Panc1 (cell line): Measurements from ENCODE around the gene KRT2. TPM values are rescaled to one million over a fixed set of nuclear protein-coding genes. Genes with fewer than 3 reads are reported as not detected.

Experiments used
- ATAC-seq: fragments of 200-7000 bp; cut with Tn5 transposase; 2 replicates; pipeline ENCODE4 v1.9.1; 2020; ENCODE audit warnings: mild to moderate bottlenecking, moderate library complexity
- BruUV-seq: library from RNA; stranded (reverse); fragments of 400-500 nt; replicated peaks from 2 replicates; lab custom pipeline; 2021; lab: Mats Ljungman, UMichigan
- CTCF ChIA-PET: fragments of 300-600 bp; sonication (Branson Sonifier 250); formaldehyde crosslinking; loops from one replicate; lab custom pipeline; 2022; ENCODE audit warnings: antibody characterized with exemption; lab: Charles Lee
- POLR2A ChIA-PET: fragments of 300-600 bp; sonication (Branson Sonifier 250); formaldehyde crosslinking; loops from one replicate; lab custom pipeline; 2022; ENCODE audit warnings: antibody characterized with exemption; lab: Charles Lee
- DNase-seq: peaks from one replicate; pipeline ENCODE4 v3.0.0-alpha.2; 2010; ENCODE audit warnings: low read depth, low spot score
- H3K27ac ChIP-seq: 2 replicates; pipeline ENCODE4 v1.5.1; 2011; ENCODE audit warnings: mild to moderate bottlenecking, low read length, inconsistent platforms
- H3K27me3 ChIP-seq: fragments of 200-500 bp; sonication (Bioruptor generic); 2 replicates; pipeline ENCODE4 v1.6.0; 2014; ENCODE audit warnings: low read length, inconsistent platforms; ENCODE audit not compliant: control insufficient read depth, insufficient read depth
- H3K36me3 ChIP-seq: fragments of 200-500 bp; sonication (Bioruptor generic); 2 replicates; pipeline ENCODE4 v1.5.1; 2014; ENCODE audit warnings: inconsistent platforms, mild to moderate bottlenecking, low read length, moderate library complexity; ENCODE audit not compliant: control insufficient read depth, insufficient read depth
- H3K4me1 ChIP-seq: 2 replicates; pipeline ENCODE4 v1.5.1; 2011; ENCODE audit warnings: inconsistent platforms, mild to moderate bottlenecking, low read length, moderate library complexity; ENCODE audit not compliant: control insufficient read depth, insufficient read depth
- H3K4me3 ChIP-seq, 2 experiments: 2 replicates each; pipeline ENCODE4 v1.5.1; 2011 to 2012; ENCODE audit warnings: low read depth in 2 of 2, low read length in 2 of 2, mild to moderate bottlenecking in 2 of 2, inconsistent platforms in 1 of 2, moderate library complexity in 1 of 2
- H3K9me3 ChIP-seq: fragments of 200-500 bp; sonication (Bioruptor generic); 2 replicates; pipeline ENCODE4 v1.5.1; 2014; ENCODE audit warnings: low read depth, mild to moderate bottlenecking, inconsistent platforms, low read length, moderate library complexity; ENCODE audit not compliant: control insufficient read depth, insufficient read depth
- CTCF ChIP-seq: fragments of 450-650 bp; IDR thresholded peaks from 2 replicates; pipeline ENCODE4 v1.5.1; 2017; ENCODE audit warnings: mild to moderate bottlenecking
- POLR2AphosphoS5 ChIP-seq: IDR thresholded peaks from 2 replicates; pipeline ENCODE4 v1.6.1; 2012; ENCODE audit warnings: mild to moderate bottlenecking, low read depth, low read length, moderate library complexity
- REST ChIP-seq, 2 experiments: IDR thresholded peaks; 2 replicates each; pipeline ENCODE4 v1.6.1; 2011 to 2012; ENCODE audit warnings: low read depth in 2 of 2, control low read depth in 1 of 2, low read length in 1 of 2, mild to moderate bottlenecking in 1 of 2, moderate library complexity in 1 of 2; ENCODE audit not compliant: insufficient read depth in 1 of 2
- SIN3A ChIP-seq: IDR thresholded peaks from 2 replicates; pipeline ENCODE4 v1.6.1; 2012; ENCODE audit warnings: low read depth, mild to moderate bottlenecking, low read length, moderate library complexity, borderline replicate concordance; ENCODE audit not compliant: insufficient read depth
- TCF7L2 ChIP-seq: IDR thresholded peaks from 2 replicates; pipeline ENCODE4 v1.6.1; 2011; ENCODE audit warnings: mild to moderate bottlenecking, low read depth, low read length, inconsistent platforms
- in situ Hi-C: cut with HindIII; loops from 2 replicates; pipeline ENCODE4 v1.10.0; 2016; ENCODE audit warnings: low sequenced_read_pairs, low pct_unique_long_range_greater_than_20kb
- intact Hi-C: fragments of 100-400 bp; cut with micrococcal nuclease; formaldehyde crosslinking; loops from one replicate; pipeline ENCODE4 v1.10.0; 2022; ENCODE audit not compliant: unreplicated experiment
- total RNA-seq: library from RNA; stranded (reverse); gene quantifications from one replicate; pipeline ENCODE4 v1.2.1, GENCODE V29; 2021; ENCODE audit not compliant: unreplicated experiment

Gene KRT2
- total RNA-seq, 1 experiment from 2014 or later, result 0.33 TPM

GRCh38 chr12:52616680-52617402 is 35.2 kb downstream of the KRT2 start:
- BruUV-seq, result no TSS peak
- H3K27me3 ChIP-seq, result peaks cover 5% of the 10 kb centered on the region
- no peaks in the 10 kb centered on the region for H3K9me3 ChIP-seq
- DNase-seq, result no peak
- H3K4me1 ChIP-seq, result no peaks in the 10 kb centered on the region
- ATAC-seq, result no peak
- H3K27ac ChIP-seq, result no peak overlapping the region
- H3K36me3 ChIP-seq, result no peaks in the 10 kb centered on the region
- no peak overlapping the region for H3K4me3 ChIP-seq
- TF ChIP-seq SIN3A, result no peak
- TF ChIP-seq REST (IDR thresholded peaks at IDR 0.05; ENCODE audit: insufficient read depth in 1 of 2, low read depth in 2 of 2, low read length in 1 of 2), result no peak
- TF ChIP-seq TCF7L2, result no peak
- no peak for TF ChIP-seq POLR2AphosphoS5
- TF ChIP-seq CTCF, result no peak
- intact Hi-C loops, result no loop called here
- ChIA-PET CTCF (no interaction called here), POLR2A (no interaction called here)
- in situ Hi-C loops, result no loop called here

GRCh38 chr12:52615912-52616311 is 36.1 kb downstream of the KRT2 start:
- BruUV-seq, result no TSS peak
- H3K4me3 ChIP-seq, result no peak overlapping the region
- no peaks in the 10 kb centered on the region for H3K36me3 ChIP-seq
- no peak overlapping the region for H3K27ac ChIP-seq
- in situ Hi-C loops, result no loop called here
- ChIA-PET CTCF (no interaction called here), POLR2A (no interaction called here)
- H3K9me3 ChIP-seq, result no peaks in the 10 kb centered on the region
- no peak for ATAC-seq
- TF ChIP-seq REST (IDR thresholded peaks at IDR 0.05; ENCODE audit: insufficient read depth in 1 of 2, low read depth in 2 of 2, low read length in 1 of 2) (no peak), CTCF (no peak), POLR2AphosphoS5 (no peak), TCF7L2 (no peak), SIN3A (no peak)
- no peak for DNase-seq
- intact Hi-C loops, result no loop called here
- peaks cover 8% of the 10 kb centered on the region for H3K27me3 ChIP-seq
- no peaks in the 10 kb centered on the region for H3K4me1 ChIP-seq
